ENCODE data around the gene ATP5F1E. TPM values are rescaled to one million over a fixed set of nuclear protein-coding genes. Genes with fewer than 3 reads are reported as not detected.
A peak's percentile ranks its signal among the peaks of the same experiment; 100 is the strongest.
"Not testable (repeated sequence)": the region's sequence is repeated elsewhere in the genome, so short reads cannot be mapped to it uniquely, and the experiment has no call there.

Gene ATP5F1E
- total RNA-seq, 1 experiment from 2014 or later = 44.2 TPM

DNA sequence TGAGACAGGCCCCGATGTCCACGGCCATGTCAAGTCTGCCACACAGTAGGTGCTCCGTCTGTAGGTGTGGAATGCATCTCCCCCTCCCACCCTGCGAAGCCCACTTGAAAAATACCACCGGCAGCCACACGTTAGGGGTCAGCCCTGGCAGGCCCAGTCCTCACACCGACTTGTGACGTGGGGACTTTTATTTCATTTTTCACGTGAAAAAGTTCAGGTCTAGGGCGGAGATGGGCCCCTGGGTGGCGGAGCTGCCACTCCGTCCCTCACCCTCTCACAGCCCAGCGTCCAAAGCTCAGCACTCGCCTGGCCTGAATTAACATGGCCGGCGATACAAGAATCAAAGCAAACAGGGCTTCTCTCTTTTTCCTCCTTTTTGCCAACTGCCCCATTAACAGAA is 16.7 kb downstream of the ATP5F1E start:
- Histone ChIP-seq H3K36me3 (no peaks in the 10 kb centered on the region; the same call in 1 of the 2 replicates), H3K9me3 (no peaks in the 10 kb centered on the region), H3K27me3 (no peaks in the 10 kb centered on the region), H3K4me3 (no peak overlapping the region)
- DNase-seq = no peak

DNA sequence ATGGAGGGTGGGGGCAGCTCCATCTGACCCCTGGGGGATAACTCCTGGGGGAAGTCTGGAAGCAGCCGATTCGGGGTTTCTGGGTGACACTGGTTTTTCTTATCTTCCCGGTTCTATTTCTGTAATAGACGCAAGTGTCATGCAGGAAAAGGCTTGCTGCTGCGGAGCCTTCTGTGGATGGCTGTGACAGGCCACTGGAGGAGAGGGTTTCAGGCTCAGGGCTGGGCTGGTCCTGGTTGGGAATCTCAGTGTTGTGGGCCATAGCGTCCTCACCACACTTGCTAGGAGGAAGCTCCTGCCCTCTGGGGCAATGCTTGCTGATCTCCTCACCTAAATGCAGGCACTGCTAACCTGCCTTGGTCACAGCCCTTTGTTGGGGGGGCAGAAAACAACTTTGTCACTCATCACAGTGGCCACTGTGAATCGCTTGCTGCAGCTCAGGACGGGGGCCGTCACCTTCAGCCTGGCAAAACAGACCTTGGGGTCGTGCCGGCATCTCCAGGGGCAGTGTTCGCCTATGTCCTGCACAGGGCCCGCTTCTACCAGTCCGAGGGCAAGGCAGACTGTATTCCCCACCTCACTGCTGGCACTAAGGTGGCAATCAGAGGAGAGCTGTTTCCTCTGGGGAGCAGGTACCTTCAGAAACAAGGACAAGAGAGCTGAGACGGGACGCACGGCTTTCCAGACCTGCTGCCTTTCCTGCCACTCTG is 17.3 kb downstream of the ATP5F1E start:
- no peak overlapping the region for H3K4me3 ChIP-seq
- H3K27me3 ChIP-seq = no peaks in the 10 kb centered on the region
- no peaks in the 10 kb centered on the region for H3K9me3 ChIP-seq
- no peaks in the 10 kb centered on the region; the same call in 1 of the 2 replicates for H3K36me3 ChIP-seq
- DNase-seq = no peak

DNA sequence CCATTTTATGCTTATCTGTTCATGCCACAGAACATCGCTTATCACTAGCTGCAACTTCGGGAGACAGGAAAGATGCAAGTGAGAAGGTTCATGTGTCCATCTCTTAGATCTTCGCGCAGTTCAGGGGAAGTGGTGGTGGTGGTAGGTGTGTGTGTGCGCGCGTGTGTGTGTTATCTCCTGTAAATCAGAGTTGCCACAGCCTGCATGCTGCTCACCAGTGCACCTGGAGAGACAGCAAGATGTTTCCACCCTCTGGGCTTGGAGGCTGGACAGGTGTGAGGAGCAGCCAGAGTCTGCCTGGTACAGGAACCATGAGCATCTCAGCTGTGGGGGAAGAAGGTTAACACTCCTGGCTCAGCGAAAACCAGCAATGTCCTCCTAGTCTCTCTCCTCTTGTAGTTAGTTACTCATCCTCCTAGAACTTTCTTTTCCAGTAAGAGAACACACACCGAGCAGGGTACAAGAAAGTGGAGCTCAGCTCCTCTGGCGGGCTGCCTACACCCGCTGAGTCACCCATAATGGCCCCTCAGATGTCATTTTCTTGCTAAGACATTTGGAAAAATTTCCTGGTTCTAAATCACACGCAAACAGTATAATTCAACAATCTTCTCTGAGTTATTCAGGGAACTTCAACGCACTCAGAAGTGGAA is 18.1 kb downstream of the ATP5F1E start:
- Histone ChIP-seq H3K9me3 (no peaks in the 10 kb centered on the region), H3K27me3 (no peaks in the 10 kb centered on the region), H3K4me3 (no peak overlapping the region), H3K36me3 (no peaks in the 10 kb centered on the region)
- DNase-seq = peak; percentile 45

DNA sequence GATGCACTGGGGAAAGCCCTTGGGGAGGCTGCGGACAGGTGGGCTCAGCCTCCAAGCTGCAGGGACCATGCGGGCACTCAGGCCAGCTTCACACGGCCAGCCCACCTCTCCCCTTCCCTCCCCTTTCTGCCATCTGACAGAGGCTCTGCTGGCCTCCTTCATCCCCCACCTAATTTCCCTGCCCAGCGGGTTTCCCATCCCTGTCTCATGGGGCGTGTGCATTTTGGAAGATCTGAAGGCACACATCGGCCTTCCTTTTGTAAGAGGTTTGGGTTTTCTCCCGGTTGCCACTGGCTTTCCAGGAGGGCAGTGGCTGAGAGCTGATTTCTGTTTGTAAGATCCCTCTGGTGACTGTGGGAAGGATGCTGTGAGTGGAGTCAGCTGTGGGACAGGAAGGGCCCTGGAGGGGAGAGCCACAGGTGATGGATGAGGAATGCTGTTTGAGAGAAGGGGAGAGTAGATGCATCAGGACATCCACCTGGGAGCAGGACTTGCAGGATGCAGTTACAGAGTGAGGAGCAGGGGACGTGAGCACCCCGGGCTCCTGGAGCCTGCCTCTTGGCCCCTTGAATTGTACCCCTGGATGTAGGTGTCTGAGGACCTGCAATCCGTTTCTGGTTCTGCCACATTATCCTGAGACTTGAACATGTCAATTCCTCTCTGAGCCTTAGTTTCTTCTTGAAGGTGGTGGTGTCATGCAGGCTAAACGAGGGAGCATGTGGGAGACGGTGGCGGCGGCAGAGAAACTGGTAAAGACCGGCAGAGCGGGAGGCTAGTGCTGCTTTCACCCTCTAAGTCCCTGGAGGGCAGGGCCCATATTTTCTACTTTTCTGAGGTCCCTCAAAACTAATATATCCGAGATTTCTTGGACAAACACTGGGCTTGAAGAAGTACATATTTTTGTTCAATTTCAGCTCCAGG is 18.8 kb downstream of the ATP5F1E start:
- DNase-seq = no peak
- Histone ChIP-seq H3K36me3 (no peaks in the 10 kb centered on the region), H3K27me3 (no peaks in the 10 kb centered on the region), H3K9me3 (no peaks in the 10 kb centered on the region), H3K4me3 (no peak overlapping the region)

DNA sequence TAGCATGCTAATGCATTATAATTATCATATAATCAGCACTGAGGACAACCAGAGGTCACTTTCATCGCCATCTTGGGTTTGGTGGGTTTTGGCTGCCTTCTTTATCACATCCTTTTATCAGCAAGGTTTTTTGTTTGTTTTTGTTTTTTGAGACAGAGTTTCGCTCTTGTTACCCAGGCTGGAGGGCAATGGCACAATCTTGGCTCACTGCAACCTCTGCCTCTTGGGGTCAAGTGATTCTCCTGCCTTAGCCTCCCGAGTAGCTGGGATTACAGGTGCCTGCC is 20.3 kb downstream of the ATP5F1E start:
- H3K27me3 ChIP-seq, DNase-seq, H3K36me3 ChIP-seq, H3K4me3 ChIP-seq, H3K9me3 ChIP-seq: not testable (repeated sequence)

DNA sequence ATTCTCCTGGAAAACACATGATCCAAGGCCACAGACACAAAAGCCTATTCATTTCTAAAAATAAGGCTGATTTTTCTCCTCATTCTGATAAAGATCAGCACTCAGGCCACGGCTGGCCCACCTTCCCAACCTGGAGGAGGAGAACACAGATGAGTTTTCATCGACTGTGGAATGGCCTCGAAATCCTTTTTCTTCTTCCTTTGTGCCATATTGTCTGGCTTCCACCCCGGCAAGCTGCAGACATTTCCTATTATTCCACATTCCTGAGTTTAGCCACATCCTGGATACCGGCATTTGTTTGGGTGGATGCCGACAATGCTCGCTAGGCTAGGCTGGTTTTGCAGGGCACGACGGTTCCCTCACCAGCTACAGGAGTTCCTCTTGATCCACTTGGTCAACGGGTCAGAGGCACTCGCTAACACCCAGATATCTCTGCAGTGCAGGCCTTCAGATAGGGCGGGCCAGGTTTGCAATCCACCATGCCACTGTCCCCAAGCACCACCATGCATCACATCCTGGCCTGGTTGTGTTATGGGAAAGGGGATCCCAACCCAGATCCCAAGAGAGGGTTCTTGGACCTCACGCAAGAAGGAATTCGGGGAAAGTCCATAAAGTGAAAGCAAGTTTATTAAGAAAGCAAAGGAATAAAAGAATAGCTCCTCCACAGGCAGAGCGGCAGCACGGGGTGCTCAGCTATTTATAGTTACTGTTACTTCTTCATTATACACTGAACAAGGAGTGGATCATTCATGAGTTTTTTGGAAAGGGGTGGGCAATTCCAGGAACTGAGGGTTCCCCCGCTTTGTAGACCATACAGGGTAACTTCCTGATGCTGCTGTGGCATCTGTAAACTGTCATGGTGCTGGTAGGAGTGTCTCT is 20.9 kb downstream of the ATP5F1E start:
- no peaks in the 10 kb centered on the region for H3K27me3 ChIP-seq
- no peaks in the 10 kb centered on the region for H3K9me3 ChIP-seq
- H3K4me3 ChIP-seq = no peak overlapping the region

DNA sequence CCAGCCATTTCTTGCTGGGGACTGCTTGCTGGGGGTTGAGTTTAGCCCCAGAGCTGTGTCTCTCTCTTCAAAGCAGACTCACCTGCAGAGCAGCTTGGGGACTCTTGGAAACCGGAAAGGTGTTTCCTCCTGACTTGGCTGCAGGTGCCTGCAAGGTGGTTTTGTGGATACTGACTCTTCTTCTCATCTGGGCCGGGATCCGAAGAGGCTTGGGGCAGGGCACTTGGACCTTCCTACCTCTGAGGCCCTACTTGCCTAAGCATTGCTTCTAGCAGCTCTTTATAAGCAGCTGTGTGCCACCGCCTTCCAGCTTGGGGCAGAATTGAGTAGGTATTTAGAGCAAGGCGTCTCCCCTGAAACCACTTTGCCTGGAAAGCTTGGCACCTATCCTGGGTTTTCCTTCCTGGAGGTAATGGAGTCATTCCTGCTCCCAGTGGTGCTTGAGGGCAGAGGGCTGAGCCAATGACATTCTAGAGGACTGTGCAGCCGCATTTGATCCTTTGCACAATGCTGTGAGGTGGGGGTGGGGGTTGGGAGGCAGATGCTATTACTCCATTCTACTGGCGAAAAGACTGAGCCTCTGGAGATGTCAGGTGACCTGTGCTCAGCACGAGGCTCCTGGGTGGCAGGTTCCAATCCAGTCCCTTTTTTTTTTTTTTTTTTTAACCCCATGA is 21.7 kb downstream of the ATP5F1E start:
- peaks cover 12% of the 10 kb centered on the region for H3K36me3 ChIP-seq
- H3K9me3 ChIP-seq = no peaks in the 10 kb centered on the region
- DNase-seq = no peak
- H3K27me3 ChIP-seq = no peaks in the 10 kb centered on the region
- no peak overlapping the region for H3K4me3 ChIP-seq

More for the DNA sequence above, 20.9 kb downstream of the ATP5F1E start:
- DNase-seq = peak; percentile 87
- peaks cover 5% of the 10 kb centered on the region for H3K36me3 ChIP-seq

DNA sequence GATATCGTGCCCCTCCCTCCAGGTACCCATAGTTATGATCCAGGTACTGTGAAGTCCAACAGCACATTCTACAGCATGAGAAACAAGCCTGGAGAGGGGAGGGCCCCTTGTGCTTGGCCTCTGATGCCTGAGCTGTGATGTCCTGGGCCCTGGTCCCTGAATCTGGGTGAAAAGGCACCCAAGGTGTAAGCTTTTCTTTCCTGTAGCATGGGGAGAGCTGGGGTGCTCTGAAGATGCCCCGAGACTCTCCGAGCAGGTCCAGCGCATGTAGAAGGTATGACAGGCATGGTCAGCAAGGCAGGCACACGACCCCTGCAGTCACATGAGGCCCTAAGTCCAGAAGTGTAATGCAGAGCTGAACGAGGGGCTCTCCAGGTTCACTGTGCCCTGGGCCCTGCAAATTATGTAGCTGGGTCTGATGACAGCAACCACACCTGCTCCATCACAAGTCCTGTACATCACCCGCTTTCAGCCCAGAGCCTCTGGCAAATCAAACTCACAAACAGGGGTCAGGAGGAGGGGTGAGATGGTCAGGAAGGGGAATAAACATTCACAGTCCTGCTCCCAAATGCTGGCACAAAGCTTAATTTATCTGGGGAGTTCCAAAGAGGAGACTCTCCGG is 23.3 kb downstream of the ATP5F1E start:
- no peak for DNase-seq
- Histone ChIP-seq H3K4me3 (no peak overlapping the region), H3K36me3 (peaks cover 27% of the 10 kb centered on the region), H3K27me3 (no peaks in the 10 kb centered on the region), H3K9me3 (no peaks in the 10 kb centered on the region)

DNA sequence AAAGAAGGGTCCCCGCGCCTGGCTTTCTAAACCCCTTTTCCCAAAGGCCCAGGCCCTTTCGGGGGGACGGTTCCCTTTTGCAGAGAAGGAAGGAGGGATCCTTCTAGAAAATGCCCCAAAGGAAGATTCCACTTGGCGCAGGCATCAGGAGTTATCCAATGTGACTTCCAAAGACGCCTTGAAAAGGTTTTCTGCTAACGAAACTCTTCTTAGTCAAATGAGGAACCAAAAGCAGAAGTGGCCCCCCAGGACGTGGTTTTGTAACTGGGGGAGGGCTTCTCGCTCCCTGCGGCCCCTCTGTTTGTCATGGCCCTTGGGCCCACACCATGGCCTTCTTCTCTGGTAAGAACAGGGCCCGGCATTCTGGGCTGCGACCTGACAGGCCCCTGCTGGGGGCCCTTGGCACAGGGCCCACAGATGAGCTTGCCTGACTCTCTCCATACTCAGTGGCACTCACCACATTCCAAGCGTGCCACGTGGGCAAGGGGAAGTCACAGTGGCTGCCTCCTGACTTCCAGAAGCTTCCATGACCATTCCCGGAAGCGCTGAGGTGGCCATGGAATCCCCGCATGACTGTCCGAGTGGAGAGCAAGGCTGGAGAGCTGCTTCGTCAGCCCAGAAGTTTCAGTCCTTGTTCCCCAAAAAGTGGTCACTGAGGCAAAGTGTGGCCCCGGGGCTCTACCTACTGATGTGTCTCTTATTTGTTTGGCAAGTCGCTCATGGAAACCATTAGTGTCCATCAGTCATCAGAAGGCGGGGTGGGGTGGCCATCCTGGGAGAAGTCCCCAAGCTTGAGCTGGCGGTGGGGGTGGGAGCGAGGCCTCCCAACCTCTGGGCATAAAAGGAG is 24.2 kb downstream of the ATP5F1E start:
- Histone ChIP-seq H3K9me3 (no peaks in the 10 kb centered on the region), H3K4me3 (peak overlapping the region; percentile 95), H3K27me3 (no peaks in the 10 kb centered on the region), H3K36me3 (peaks cover 37% of the 10 kb centered on the region)
- no peak for DNase-seq

DNA sequence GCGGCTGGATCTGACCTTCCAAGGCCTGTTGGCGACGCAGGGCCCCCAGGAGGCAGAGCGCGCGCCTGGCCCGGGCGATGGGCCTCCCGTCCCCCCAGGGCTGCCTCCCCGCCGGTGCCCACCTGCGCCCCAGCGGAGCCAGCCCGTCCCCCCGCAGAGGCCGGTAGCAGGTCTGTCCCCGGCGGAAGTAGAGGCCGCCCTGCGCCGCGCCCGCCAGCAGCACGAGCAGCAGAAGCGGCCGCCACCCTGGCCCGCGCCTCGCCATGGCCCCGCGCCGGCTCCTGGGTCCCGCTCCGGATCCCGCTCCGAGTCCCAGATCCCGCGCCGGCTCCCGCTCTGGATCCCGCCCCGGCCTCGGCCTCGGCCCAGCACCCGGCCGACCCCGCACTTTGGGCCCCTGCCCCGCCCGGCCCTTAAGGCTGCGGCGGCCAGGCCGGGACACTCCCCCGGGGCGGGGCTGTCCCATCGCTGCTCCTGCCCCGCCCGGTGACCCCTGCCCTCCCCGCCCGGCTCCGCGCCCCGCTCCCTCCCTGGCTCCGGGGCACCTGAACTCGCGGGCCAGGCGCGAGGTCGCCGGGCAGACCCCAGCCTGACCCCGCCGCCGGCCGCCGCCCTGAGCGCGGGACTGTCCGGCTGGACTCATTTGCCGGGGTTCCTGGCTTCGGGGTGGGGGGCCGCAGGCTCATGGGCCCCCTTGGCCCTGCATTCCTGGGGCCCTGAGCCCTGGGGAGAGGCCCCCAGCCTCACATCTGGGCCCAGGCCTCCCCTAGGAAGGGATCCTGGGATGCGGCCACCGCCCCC is 25.1 kb downstream of the ATP5F1E start, which contains the start of gene CTSZ:
TSS of gene CTSZ (minus strand) at position 391 of the 801 bp plus-strand sequence. CDS start at position 265, 126 bp downstream.
- Histone ChIP-seq H3K36me3 (peaks cover 42% of the 10 kb centered on the region), H3K9me3 (no peaks in the 10 kb centered on the region), H3K27me3 (no peaks in the 10 kb centered on the region), H3K4me3 (peak within 1 kb of the TSS; percentile 95)
- DNase-seq = peak; percentile 85

DNA sequence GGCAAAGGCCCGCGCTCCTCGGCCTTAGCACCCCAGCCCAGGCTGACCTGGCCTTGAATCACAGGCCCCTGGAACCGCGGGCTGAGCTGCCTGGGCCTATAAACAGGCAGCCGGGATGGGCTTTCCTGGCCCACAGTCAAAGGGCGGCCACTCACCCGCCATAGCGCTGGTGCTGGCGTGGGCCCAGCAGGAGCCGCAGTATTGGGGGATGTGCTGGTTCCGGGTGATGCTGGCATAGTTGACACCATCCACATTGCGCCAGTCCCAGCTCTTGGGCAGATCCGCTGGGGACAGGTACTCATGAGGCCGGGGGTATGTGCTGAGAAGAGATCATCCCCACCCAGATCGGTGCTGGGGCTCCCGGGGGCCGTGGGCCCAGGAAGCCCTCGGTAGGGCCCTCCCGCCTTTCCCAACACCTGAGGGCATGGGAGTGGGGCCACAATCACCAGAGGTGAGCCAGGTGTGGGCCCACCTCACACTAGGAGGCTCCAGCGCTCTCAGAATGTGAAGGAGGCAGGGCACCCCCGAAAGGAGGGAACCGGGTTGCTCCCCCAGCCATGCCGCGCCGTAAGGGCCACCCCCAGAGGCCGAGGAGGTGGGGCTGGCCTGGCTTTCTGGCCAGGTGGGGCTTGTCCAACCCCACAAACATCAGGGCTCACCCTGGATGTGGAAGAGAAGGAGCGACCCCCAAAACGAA is 25.8 kb downstream of the ATP5F1E start:
- H3K9me3 ChIP-seq = no peaks in the 10 kb centered on the region
- peaks cover 50% of the 10 kb centered on the region for H3K36me3 ChIP-seq
- peak overlapping the region; percentile 95 for H3K4me3 ChIP-seq
- no peaks in the 10 kb centered on the region for H3K27me3 ChIP-seq
- peak; percentile 72 for DNase-seq

DNA sequence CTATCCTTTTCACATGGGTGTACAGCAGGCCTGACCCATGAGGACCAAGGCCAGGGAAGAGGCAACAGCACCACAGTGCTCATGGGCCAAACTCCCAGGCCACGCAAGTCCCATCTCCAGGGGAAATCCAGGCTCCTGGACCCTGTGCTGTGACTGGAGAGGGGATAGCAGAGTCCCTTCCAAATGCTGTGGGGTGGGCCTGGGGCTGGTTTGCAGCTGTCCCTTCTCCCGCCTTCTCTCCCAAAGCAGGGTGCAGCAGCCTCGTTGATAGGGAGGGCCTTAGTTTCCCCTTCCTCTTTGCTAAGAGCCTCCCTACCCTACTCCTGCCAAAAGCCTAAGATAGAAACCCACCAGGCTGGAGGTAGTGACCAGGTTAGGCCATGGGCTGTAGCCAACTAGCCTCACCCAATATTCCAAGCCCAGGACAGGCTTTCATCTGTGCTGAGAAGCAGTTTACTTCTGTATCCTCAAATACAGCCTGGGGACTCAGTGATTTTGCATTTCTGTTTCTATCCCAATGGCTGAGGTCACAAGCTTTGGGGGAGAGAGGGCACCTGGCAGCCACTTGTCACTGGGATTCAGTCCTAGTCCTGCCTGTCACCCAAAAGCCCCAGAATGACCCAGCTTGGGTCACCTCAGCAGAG is 26.5 kb downstream of the ATP5F1E start:
- Histone ChIP-seq H3K36me3 (peaks cover 56% of the 10 kb centered on the region), H3K4me3 (peak overlapping the region; percentile 95), H3K27me3 (no peaks in the 10 kb centered on the region), H3K9me3 (no peaks in the 10 kb centered on the region)
- no peak for DNase-seq
